ENCODE results near the gene MASP1. TPM values are rescaled to one million over a fixed set of nuclear protein-coding genes. Genes with fewer than 3 reads are reported as not detected.

The MASP1 gene
- total RNA-seq, 2 donors from 2014 or later, result 1.9 to 2.6 TPM

DNA sequence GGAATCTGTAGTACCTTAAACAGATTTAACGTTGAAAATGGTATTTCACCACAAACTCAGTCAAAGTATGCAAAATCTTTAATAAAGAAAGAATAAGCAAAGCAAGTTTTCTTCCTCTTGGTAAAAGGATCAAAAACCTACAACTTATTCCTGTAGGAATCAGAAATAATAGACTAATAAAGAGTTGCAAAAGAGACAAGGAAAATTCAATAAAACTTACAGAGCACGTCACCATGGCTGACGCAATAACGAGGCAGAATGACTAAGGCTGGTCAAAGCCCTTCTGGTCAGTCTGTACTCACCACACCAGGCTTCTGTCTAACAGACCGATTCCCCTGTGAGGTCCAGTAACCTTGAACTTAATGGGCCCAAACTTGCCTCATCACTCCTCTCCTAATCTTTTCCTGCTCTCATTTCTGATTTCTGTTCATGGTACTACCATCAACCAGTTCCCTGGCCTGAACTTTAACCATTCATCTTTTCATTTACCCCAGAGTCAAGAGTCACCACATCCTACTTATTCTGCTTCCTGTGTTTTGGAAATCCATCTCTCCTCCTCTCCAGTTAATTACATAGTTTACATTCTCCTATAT is 5.0 kb downstream of the MASP1 start:
- DNase-seq (ENCODE audit: low spot score), result no peak
- Histone ChIP-seq H3K36me3 (no peaks in the 10 kb centered on the region), H3K4me1 (ENCODE audit: control insufficient read depth in 1 of 2, low read depth in 2 of 2) (peaks cover 0 to 38% of the 10 kb centered on the region in 2 donors), H3K27me3 (replicated peaks; ENCODE audit: insufficient read depth) (no peaks in the 10 kb centered on the region), H3K4me3 (no peak overlapping the region), H3K27ac (no peak overlapping the region), H3K9me3 (no peaks in the 10 kb centered on the region)
- TF ChIP-seq, protein P1, sequence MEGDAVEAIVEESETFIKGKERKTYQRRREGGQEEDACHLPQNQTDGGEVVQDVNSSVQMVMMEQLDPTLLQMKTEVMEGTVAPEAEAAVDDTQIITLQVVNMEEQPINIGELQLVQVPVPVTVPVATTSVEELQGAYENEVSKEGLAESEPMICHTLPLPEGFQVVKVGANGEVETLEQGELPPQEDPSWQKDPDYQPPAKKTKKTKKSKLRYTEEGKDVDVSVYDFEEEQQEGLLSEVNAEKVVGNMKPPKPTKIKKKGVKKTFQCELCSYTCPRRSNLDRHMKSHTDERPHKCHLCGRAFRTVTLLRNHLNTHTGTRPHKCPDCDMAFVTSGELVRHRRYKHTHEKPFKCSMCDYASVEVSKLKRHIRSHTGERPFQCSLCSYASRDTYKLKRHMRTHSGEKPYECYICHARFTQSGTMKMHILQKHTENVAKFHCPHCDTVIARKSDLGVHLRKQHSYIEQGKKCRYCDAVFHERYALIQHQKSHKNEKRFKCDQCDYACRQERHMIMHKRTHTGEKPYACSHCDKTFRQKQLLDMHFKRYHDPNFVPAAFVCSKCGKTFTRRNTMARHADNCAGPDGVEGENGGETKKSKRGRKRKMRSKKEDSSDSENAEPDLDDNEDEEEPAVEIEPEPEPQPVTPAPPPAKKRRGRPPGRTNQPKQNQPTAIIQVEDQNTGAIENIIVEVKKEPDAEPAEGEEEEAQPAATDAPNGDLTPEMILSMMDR (IDR thresholded peaks at IDR 0.05), result no peak
- ATAC-seq (ENCODE audit: insufficient number of reproducible peaks, low FRiP score, low read depth), result no peak

GRCh38 chr3:187281191-187281714 is 10.3 kb downstream of the MASP1 start:
- Histone ChIP-seq H3K4me3 (no peak overlapping the region), H3K36me3 (no peaks in the 10 kb centered on the region), H3K27ac (no peak overlapping the region), H3K27me3 (replicated peaks; ENCODE audit: insufficient read depth) (no peaks in the 10 kb centered on the region), H3K9me3 (no peaks in the 10 kb centered on the region), H3K4me1 (ENCODE audit: control insufficient read depth in 1 of 2, low read depth in 2 of 2) (no peaks in the 10 kb centered on the region)
- TF ChIP-seq, protein P1 (IDR thresholded peaks at IDR 0.05), result no peak
- DNase-seq (ENCODE audit: low spot score) (no peak), ATAC-seq (ENCODE audit: insufficient number of reproducible peaks, low FRiP score, low read depth) (no peak)

DNA sequence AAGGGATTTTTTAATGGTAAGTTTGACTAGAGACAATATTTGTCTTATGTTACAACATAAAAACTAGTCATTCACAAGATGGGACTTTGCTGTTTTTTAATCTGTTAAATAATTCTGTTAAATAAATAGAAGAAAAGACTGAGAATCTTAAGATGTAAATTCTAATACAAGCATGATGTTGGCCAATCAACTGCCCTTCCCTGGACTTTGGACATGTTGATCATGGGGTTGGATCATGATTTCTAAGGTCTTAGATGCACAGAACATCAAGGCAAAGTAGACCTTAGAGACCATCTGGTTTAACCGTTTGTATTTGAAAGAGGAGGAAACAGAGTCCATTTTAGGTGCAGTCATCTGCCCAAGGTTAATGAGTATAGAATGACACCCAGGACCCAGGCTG is 10.9 kb downstream of the MASP1 start:
- ATAC-seq (ENCODE audit: insufficient number of reproducible peaks, low FRiP score, low read depth) (no peak), DNase-seq (ENCODE audit: low spot score) (no peak)
- Histone ChIP-seq H3K27me3 (replicated peaks; ENCODE audit: insufficient read depth) (no peaks in the 10 kb centered on the region), H3K27ac (no peak overlapping the region), H3K4me3 (no peak overlapping the region), H3K9me3 (no peaks in the 10 kb centered on the region), H3K36me3 (no peaks in the 10 kb centered on the region), H3K4me1 (ENCODE audit: control insufficient read depth in 1 of 2, low read depth in 2 of 2) (no peaks in the 10 kb centered on the region)
- TF ChIP-seq, protein P1 (IDR thresholded peaks at IDR 0.05), result no peak

- Histone ChIP-seq H3K9me3 (no peaks in the 10 kb centered on the region), H3K27me3 (replicated peaks; ENCODE audit: insufficient read depth) (no peaks in the 10 kb centered on the region), H3K4me1 (ENCODE audit: control insufficient read depth in 1 of 2, low read depth in 2 of 2) (no peaks in the 10 kb centered on the region), H3K27ac (no peak overlapping the region), H3K4me3 (no peak overlapping the region), H3K36me3 (no peaks in the 10 kb centered on the region)
- DNase-seq (ENCODE audit: low spot score) (no peak), ATAC-seq (ENCODE audit: insufficient number of reproducible peaks, low FRiP score, low read depth) (no peak)
- TF ChIP-seq, protein P1 (IDR thresholded peaks at IDR 0.05), result no peak
Measured at GRCh38 chr3:187277129-187277462, 14.4 kb downstream of the MASP1 start.

- no peak overlapping the region for H3K4me3 ChIP-seq
- H3K36me3 ChIP-seq, result no peaks in the 10 kb centered on the region
- H3K27me3 ChIP-seq (replicated peaks; ENCODE audit: insufficient read depth), result no peaks in the 10 kb centered on the region
- no peak overlapping the region for H3K27ac ChIP-seq
- no peaks in the 10 kb centered on the region for H3K4me1 ChIP-seq (ENCODE audit: control insufficient read depth in 1 of 2, low read depth in 2 of 2)
- no peak for ATAC-seq (ENCODE audit: insufficient number of reproducible peaks, low FRiP score, low read depth)
- no peak for DNase-seq (ENCODE audit: low spot score)
- TF ChIP-seq, protein P1 (IDR thresholded peaks at IDR 0.05), result no peak
- no peaks in the 10 kb centered on the region for H3K9me3 ChIP-seq
Measured at GRCh38 chr3:187276397-187277128, 15.0 kb downstream of the MASP1 start.

All from thoracic aorta (tissue), 2 donors.